ENCODE data around the gene ATF7. TPM values are rescaled to one million over a fixed set of nuclear protein-coding genes. Genes with fewer than 3 reads are reported as not detected.
A peak's percentile ranks its signal among the peaks of the same experiment; 100 is the strongest.

The ATF7 gene
- total RNA-seq, 4 donors from 2014 or later: 25.6 to 38.0 (median 29.8) TPM

DNA sequence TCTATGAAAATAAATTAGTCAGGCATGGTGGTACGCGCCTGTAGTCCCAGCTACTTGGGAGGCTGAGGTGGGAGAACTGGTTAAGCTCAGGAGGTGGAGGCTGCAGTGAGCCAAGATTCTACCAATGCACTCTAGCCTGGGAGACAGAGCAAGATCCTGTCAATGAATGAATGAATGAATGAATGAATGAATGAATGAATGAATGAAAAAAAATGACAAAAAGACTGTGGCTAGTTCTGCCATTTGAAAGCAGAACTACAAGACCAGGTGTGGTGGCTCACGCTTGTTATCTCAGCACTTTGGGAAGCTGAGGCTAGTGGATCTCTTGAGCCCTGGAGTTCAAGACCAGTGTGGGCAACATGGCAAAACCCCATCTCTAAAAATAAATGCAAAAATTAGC lies 86.7 kb downstream of the ATF7 start:
- TF ChIP-seq, protein P1, sequence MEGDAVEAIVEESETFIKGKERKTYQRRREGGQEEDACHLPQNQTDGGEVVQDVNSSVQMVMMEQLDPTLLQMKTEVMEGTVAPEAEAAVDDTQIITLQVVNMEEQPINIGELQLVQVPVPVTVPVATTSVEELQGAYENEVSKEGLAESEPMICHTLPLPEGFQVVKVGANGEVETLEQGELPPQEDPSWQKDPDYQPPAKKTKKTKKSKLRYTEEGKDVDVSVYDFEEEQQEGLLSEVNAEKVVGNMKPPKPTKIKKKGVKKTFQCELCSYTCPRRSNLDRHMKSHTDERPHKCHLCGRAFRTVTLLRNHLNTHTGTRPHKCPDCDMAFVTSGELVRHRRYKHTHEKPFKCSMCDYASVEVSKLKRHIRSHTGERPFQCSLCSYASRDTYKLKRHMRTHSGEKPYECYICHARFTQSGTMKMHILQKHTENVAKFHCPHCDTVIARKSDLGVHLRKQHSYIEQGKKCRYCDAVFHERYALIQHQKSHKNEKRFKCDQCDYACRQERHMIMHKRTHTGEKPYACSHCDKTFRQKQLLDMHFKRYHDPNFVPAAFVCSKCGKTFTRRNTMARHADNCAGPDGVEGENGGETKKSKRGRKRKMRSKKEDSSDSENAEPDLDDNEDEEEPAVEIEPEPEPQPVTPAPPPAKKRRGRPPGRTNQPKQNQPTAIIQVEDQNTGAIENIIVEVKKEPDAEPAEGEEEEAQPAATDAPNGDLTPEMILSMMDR (IDR thresholded peaks at IDR 0.05): no peak
- TF ChIP-seq POLR2A (IDR thresholded peaks at IDR 0.05): no peak
- H3K36me3 ChIP-seq: peaks cover 0 to 81% (median 0%) of the 10 kb centered on the region in 3 donors
- no peak for DNase-seq
- H3K4me1 ChIP-seq: no peaks in the 10 kb centered on the region
- no peak overlapping the region for H3K27ac ChIP-seq
- no peak overlapping the region for H3K4me3 ChIP-seq
- H3K9me3 ChIP-seq: no peaks in the 10 kb centered on the region
- no peaks in the 10 kb centered on the region for H3K27me3 ChIP-seq

DNA sequence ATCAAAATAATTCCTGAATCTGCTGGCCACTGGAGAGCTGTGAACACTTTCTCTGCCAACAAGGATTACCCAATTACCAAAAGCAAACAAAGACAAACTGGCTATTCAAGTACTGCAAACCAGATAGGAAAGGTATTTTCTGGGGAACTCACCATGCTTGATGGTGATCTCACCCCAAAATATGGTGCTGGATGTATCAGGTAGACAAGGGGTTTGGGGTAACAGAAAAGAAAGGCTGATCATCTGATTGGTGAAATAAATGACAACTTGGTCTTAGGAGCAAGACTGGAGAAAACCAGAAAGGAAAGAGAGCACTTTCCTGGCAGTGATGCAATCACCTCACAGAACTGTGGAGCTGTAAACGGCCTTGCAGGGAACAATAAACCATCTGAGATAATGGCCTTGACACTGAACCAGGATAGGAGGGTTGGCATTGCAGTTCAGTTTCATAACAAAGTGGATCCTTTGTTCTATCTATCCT lies 87.9 kb downstream of the ATF7 start:
- peak overlapping the region in 2 of 4 donors; percentile 24 to 59 for H3K27ac ChIP-seq
- TF ChIP-seq, protein P1 (IDR thresholded peaks at IDR 0.05): no peak
- no peak for TF ChIP-seq POLR2A (IDR thresholded peaks at IDR 0.05)
- H3K36me3 ChIP-seq: peaks cover 0 to 91% (median 0%) of the 10 kb centered on the region in 3 donors
- H3K4me3 ChIP-seq: no peak overlapping the region
- no peaks in the 10 kb centered on the region for H3K27me3 ChIP-seq
- DNase-seq: peak in 1 of 3 donors; percentile 62
- no peaks in the 10 kb centered on the region for H3K9me3 ChIP-seq
- no peaks in the 10 kb centered on the region for H3K4me1 ChIP-seq

DNA sequence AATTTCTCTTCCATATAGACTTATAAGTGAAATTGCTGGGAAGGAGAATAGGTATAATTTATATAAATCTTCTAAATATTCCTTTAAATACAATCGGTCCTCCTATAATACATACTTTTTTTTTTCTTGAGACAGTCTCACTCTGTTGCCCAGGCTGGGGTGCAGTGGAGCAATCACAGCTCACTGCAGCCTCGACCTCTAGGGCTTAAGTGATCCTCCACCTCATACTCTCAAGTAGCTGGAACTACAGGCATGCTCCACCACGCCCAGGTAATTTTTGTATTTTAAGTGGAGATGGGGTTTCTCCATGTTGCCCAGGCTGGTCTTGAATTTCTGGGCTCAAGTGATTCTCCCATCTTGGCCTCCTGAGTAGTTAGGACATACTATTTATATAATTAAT lies 89.2 kb downstream of the ATF7 start:
- no peak for TF ChIP-seq POLR2A (IDR thresholded peaks at IDR 0.05)
- TF ChIP-seq, protein P1 (IDR thresholded peaks at IDR 0.05): no peak
- no peaks in the 10 kb centered on the region for H3K4me1 ChIP-seq
- H3K27ac ChIP-seq: no peak overlapping the region
- H3K27me3 ChIP-seq: no peaks in the 10 kb centered on the region
- no peak for DNase-seq
- H3K4me3 ChIP-seq: no peak overlapping the region
- H3K36me3 ChIP-seq: peaks cover 0 to 91% (median 0%) of the 10 kb centered on the region in 3 donors
- H3K9me3 ChIP-seq: no peaks in the 10 kb centered on the region

DNA sequence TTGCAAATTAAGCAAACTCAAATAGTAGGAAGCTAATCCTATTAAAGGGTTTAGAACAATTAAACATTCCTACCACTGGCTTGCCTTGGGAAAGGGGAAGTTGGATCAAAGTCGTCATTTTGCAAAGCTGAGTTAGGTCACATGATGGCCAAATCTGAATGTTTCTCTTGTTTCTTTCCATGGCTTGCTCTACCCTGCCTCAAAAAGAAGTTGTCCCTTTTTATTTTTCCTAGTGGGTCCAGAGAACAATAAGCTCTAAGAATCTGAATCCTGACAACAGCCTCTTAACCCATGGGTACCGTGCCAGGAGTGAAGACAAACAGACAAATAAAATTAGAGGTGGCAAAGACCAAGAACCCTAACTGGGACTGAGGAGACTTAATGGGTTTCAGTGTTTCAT lies 92.7 kb downstream of the ATF7 start:
- H3K27me3 ChIP-seq: no peaks in the 10 kb centered on the region
- no peaks in the 10 kb centered on the region for H3K9me3 ChIP-seq
- no peak for TF ChIP-seq POLR2A (IDR thresholded peaks at IDR 0.05)
- TF ChIP-seq, protein P1 (IDR thresholded peaks at IDR 0.05): no peak
- H3K36me3 ChIP-seq: peaks cover 0 to 92% (median 0%) of the 10 kb centered on the region in 3 donors
- no peak overlapping the region for H3K27ac ChIP-seq
- no peaks in the 10 kb centered on the region for H3K4me1 ChIP-seq
- H3K4me3 ChIP-seq: no peak overlapping the region
- DNase-seq: no peak

DNA sequence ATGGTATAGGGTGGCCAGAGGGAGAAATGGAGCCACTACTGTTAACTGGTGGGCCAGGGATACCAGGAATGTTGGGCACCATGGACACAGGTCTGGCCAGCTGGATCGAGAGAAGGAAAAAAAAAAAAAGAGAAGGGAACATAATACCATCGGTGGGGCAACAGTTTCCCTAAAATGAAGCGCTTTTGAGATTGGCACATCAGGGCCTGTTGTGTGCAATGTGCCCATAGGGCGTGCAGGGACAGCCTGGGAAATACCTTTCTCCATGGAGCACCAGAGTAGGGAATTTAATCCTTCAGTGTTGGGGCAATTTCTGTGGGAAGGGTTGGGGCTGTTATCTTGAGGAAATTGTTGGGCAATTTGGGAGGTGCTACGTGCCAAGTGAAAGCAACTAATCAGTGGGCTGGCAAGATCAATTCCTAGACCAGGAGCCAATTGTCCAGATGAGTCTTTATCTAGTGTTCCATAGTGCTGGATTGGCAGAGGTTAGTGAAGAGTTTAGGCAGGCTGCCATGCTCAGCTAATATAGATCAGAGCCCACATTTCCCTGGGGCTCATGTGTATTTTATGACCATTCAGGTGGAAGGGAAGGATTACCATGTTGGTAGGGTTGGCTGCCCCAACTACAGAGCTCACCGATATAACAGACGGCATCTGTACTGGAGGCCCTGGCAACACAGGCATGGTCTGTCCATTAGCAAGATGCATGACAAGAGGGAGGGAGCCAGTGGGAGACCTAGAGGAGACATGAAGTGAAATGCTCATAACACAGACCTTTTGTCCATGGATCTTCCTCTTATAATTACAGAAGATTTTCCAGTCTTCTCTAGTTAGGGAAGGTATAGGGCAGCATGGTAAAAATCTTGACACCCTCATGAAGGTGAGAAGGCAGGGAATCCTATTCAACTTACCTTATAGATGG lies 93.4 kb downstream of the ATF7 start:
- Histone ChIP-seq H3K36me3 (peaks cover 0 to 99% (median 0%) of the 10 kb centered on the region in 3 donors), H3K4me1 (no peaks in the 10 kb centered on the region), H3K4me3 (no peak overlapping the region), H3K9me3 (no peaks in the 10 kb centered on the region), H3K27ac (no peak overlapping the region), H3K27me3 (no peaks in the 10 kb centered on the region)
- no peak for TF ChIP-seq POLR2A (IDR thresholded peaks at IDR 0.05)
- TF ChIP-seq, protein P1 (IDR thresholded peaks at IDR 0.05): no peak
- no peak for DNase-seq
